GM18951 (cell line): ENCODE measurements around the gene CCT4.
"Not testable (repeated sequence)": the region's sequence is repeated elsewhere in the genome, so short reads cannot be mapped to it uniquely, and the experiment has no call there.

Experiments
- POLR2A ChIP-seq: IDR thresholded peaks from 4 replicates; pipeline ENCODE4 v1.6.1; 2011; ENCODE audit warnings: mild to moderate bottlenecking; ENCODE audit not compliant: insufficient read length, insufficient read depth; ENCODE audit errors: extremely low read depth
- in situ Hi-C: fragments of 300-500 bp; cut with MboI; formaldehyde crosslinking; loops from one replicate; pipeline ENCODE4 v1.12.0; 2022; ENCODE audit warnings: low sequenced_read_pairs, mixed read lengths, inconsistent platforms; ENCODE audit not compliant: unreplicated experiment

Gene CCT4

GRCh38 chr2:61857224-61857623, 31.2 kb downstream of the CCT4 start:
- no peak for TF ChIP-seq POLR2A
- in situ Hi-C loops, result no loop called here

DNA sequence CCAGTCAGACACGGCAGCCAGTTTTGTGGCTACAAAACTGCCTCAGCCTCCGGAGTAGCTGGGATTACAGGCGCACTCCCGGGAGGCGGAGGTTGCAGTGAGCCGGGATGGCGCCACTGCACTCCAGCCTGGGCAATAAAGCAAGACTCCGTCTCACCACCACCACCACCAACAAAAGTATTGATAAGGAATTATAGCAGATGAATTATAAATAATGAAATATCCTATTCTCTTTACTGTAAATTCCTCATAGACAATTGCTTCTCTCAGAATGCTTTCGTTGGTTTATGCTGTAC, 33.2 kb downstream of the CCT4 start:
- in situ Hi-C loops, result no loop called here

GRCh38 chr2:61854564-61855317, 33.7 kb downstream of the CCT4 start:
- peak; percentile 49 for TF ChIP-seq POLR2A
- in situ Hi-C loops, result no loop called here

More for the DNA sequence above, 33.2 kb downstream of the CCT4 start:
- TF ChIP-seq POLR2A, result no peak

DNA sequence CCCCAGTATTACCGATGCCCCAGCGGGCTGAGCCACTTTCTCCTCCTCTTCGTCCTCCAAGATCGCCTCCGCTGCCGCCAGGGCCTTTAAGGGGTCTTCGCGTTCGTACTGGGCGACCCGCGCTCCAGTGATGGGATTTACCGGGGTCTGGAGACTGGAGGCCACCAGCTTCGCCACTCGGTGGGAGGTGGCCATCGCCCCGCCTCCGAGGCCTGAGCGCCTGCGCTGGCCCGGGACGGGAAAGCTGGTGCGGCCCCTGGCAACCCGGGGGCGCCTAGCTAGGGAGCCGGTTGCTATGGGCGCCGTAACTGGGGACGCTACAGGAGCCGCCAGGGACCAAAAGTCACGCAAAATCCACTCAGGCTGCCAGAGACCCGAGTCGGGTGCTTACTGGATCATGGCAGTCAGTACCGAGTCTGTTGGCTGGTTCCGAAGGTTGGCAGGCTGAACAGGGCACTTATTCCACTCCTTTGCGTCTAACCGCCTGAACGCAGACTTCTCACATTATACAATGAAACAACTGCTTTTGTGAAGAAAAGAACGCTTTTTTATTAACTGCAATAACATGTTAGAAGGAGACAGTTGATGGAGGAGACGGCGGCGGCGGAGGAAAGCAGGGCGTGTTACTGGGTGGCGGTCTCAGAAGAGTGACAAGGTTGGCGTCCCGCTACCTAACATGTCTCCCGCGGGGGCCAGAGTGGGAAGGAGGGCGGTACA, 34.5 kb downstream of the CCT4 start, which contains the start of gene FAM161A:
Gene FAM161A, minus strand, starts transcription at position 214 of the 717 bp plus-strand sequence. Its CDS starts 19 bp downstream, at position 195.
- peak; percentile 57 for TF ChIP-seq POLR2A
- in situ Hi-C loops, result no loop called here

GRCh38 chr2:61853086-61853846, 35.2 kb downstream of the CCT4 start:
- no peak for TF ChIP-seq POLR2A
- in situ Hi-C loops, result no loop called here

GRCh38 chr2:61851270-61851669, 37.2 kb downstream of the CCT4 start:
- in situ Hi-C loops, result not testable (repeated sequence)

- in situ Hi-C loops, result no loop called here
- no peak for TF ChIP-seq POLR2A
These were observed 43.1 kb downstream of the CCT4 start for GRCh38 chr2:61845320-61845719.

GRCh38 chr2:61841286-61841685, 47.2 kb downstream of the CCT4 start:
- in situ Hi-C loops, result no loop called here
- no peak for TF ChIP-seq POLR2A

DNA sequence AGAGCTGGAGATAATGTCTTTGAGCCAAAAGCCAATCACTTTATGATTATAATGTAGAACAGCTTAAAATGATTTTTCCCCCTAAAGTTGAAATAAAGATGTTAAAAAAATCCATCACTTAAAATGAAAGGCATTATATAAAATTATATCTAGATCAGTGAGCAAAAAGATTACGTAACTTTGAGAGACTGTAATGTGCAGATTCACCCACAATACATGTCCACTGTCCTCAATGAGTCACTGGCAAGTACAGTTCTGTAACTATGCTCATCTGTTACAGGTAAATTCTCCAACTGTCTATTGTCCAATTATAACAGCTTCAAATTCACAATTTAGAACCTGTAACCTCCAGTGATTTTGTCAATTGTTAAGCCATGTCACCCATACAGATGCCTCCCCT, 53.6 kb downstream of the CCT4 start:
- in situ Hi-C loops, result no loop called here
- TF ChIP-seq POLR2A, result no peak

DNA sequence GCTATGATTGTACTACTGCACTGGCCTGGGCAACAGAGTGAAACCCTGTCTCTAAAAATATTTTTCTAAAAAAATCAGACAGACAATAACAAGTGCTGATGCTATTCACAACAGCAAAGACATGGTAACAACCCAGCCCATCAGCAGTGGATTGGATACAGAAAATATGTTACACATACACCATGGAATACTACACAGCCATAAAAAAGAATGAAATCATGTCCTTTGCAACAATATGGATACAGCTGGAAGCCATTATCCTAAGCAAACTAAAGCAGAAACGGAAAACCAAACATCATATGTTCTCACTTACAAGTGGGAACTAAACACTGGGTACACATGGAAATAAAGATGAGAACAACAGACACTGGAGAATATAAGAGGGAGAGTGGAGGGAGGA, 54.5 kb downstream of the CCT4 start:
- TF ChIP-seq POLR2A, result no peak
- in situ Hi-C loops, result no loop called here

DNA sequence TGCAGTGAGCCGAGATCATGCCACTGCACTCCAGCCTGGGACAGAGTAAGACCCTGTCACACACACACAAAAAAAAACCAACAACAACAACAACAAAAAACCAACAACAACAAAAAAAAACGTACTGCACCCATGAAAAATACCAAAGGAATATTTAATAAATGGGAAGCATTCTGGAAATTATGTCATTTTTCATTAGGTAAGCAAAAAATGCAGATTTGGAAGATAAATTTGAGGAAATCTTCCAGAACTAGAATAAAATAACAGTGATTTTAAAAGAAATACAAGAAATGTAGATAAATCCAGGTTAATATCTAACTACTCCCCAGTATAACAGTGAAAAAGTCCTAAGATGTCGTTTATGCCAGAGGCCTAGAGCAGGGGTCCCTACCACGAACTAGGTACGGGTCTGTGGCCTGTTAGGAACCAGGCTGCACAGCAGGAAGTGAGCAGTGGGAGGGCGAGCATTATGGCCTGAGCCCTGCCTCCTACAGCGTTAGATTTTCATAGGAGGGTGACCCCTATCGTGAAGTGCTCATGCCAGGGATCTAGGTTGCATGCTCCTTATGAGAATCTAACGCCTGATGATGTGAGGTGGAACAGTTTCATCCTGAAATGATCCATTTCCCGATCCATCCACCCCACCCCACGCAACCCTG, 56.1 kb downstream of the CCT4 start:
- in situ Hi-C loops, result no loop called here

GRCh38 chr2:61822255-61822654, 66.2 kb downstream of the CCT4 start:
- in situ Hi-C loops, result no loop called here
- TF ChIP-seq POLR2A, result no peak

More for the DNA sequence above, 56.1 kb downstream of the CCT4 start:
- TF ChIP-seq POLR2A, result no peak
